ENCODE measurements around the gene C2CD2.

GRCh38 chr21:41948901-41949300 lies 4.9 kb downstream of the C2CD2 start:
- no peak for TF ChIP-seq CTCF (IDR thresholded peaks at IDR 0.05)
- no peak for TF ChIP-seq EZH2 (IDR thresholded peaks at IDR 0.05; ENCODE audit: borderline replicate concordance, insufficient read depth, low read depth, low read length, poor library complexity, severe bottlenecking)
